HCT116 (cell line): ENCODE measurements around the gene MGA. TPM values are rescaled to one million over a fixed set of nuclear protein-coding genes. Genes with fewer than 3 reads are reported as not detected.

Experiments used
- ATAC-seq: fragments of 200-7000 bp; cut with Tn5 transposase; 2 replicates; pipeline ENCODE4 v1.9.1; 2020; ENCODE audit warnings: mild to moderate bottlenecking, moderate library complexity
- BruUV-seq: library from RNA; stranded (reverse); fragments of 400-500 nt; replicated peaks from 2 replicates; lab custom pipeline; 2021; lab: Mats Ljungman, UMichigan
- CTCF ChIA-PET: fragments of 300-600 bp; sonication (Branson Sonifier 250); formaldehyde crosslinking; loops from one replicate; lab custom pipeline; 2021; ENCODE audit warnings: antibody characterized with exemption; lab: Charles Lee
- POLR2A ChIA-PET: fragments of 300-600, 350-600 bp; sonication (Branson Sonifier 250); formaldehyde crosslinking; loops from one replicate; lab custom pipeline; 2021; ENCODE audit warnings: antibody characterized with exemption; lab: Charles Lee
- RAD21 ChIA-PET, 2 experiments: fragments of 300-600 bp; sonication (Branson Sonifier 250); formaldehyde crosslinking; loops; one replicate each; lab custom pipeline; 2023; ENCODE audit warnings: low total read pairs in 2 of 2; ENCODE audit not compliant: uncharacterized antibody in 2 of 2, unreplicated experiment in 2 of 2, low non-redundant PET in 1 of 2; lab: Charles Lee
- DNase-seq: peaks from one replicate; pipeline ENCODE4 v3.0.0-alpha.2; 2010; ENCODE audit warnings: low read depth, low spot score
- H2AFZ ChIP-seq: fragments of 200-600 bp; shearing (Covaris generic), sonication (generic); 2 replicates; pipeline ENCODE4 v1.6.1; 2017; ENCODE audit warnings: low read depth, mixed run types, mixed read lengths, antibody characterized with exemption, low read length; ENCODE audit not compliant: poor library complexity, severe bottlenecking
- H3K27ac ChIP-seq: 2 replicates; pipeline ENCODE4 v1.5.1; 2012; ENCODE audit warnings: low read depth, low read length
- H3K27me3 ChIP-seq: fragments of 200-600 bp; sonication (generic); 2 replicates; pipeline ENCODE4 v1.6.1; 2016; ENCODE audit warnings: mixed run types, low read length, mixed read lengths; ENCODE audit not compliant: insufficient read depth
- H3K36me3 ChIP-seq, 2 experiments: fragments of 200-500 bp in 1 of 2; fragments of 200-600 bp in 1 of 2; sonication (Bioruptor generic) in 1 of 2; sonication (generic) in 1 of 2; 2 replicates each; pipeline versions ENCODE4 v1.5.1 to v1.6.1; 2014 to 2016; ENCODE audit warnings: low read length in 2 of 2, inconsistent platforms in 1 of 2, mixed read lengths in 1 of 2, mixed run types in 1 of 2; ENCODE audit not compliant: insufficient read depth in 2 of 2, control insufficient read depth in 1 of 2
- H3K4me1 ChIP-seq, 2 experiments: fragments of 200-600 bp in 1 of 2; sonication (generic) in 1 of 2; 2 replicates each; pipeline versions ENCODE4 v1.5.1 to v1.6.1; 2012 to 2017; ENCODE audit warnings: low read length in 2 of 2, inconsistent platforms in 1 of 2, mild to moderate bottlenecking in 1 of 2, mixed read lengths in 1 of 2, mixed run types in 1 of 2, moderate library complexity in 1 of 2; ENCODE audit not compliant: insufficient read depth in 2 of 2, control insufficient read depth in 1 of 2
- H3K4me2 ChIP-seq: fragments of 200-600 bp; sonication (generic); 2 replicates; pipeline ENCODE4 v1.6.1; 2017; ENCODE audit warnings: mixed run types, low read length, mixed read lengths
- H3K4me3 ChIP-seq, 2 experiments: fragments of 200-600 bp in 1 of 2; sonication (generic) in 1 of 2; replicated peaks in 1 of 2; 2 replicates each; pipeline ENCODE4 v1.5.1; 2011 to 2016; ENCODE audit warnings: low read length in 2 of 2, control low read depth in 1 of 2, low read depth in 1 of 2, mild to moderate bottlenecking in 1 of 2, mixed read lengths in 1 of 2, mixed run types in 1 of 2
- H3K79me2 ChIP-seq: fragments of 200-600 bp; sonication (generic); 2 replicates; pipeline ENCODE4 v1.6.1; 2017; ENCODE audit warnings: mild to moderate bottlenecking, mixed run types, low read length, moderate library complexity, mixed read lengths; ENCODE audit not compliant: insufficient read depth
- H3K9ac ChIP-seq: fragments of 200-600 bp; sonication (generic); 2 replicates; pipeline ENCODE4 v1.6.1; 2016; ENCODE audit warnings: low read length, mixed read lengths
- H3K9me2 ChIP-seq: fragments of 200-600 bp; sonication (generic), shearing (Covaris generic); 2 replicates; pipeline ENCODE4 v1.6.1; 2017; ENCODE audit warnings: mixed run types, mild to moderate bottlenecking, moderate library complexity; ENCODE audit not compliant: insufficient read depth
- H3K9me3 ChIP-seq, 2 experiments: fragments of 200-500 bp in 1 of 2; fragments of 200-600 bp in 1 of 2; sonication (Bioruptor generic) in 1 of 2; sonication (generic) in 1 of 2; 2 replicates each; pipeline ENCODE4 v1.6.1; 2014 to 2017; ENCODE audit warnings: low read length in 2 of 2, mixed read lengths in 2 of 2, inconsistent platforms in 1 of 2, low read depth in 1 of 2, mild to moderate bottlenecking in 1 of 2, mixed run types in 1 of 2, moderate library complexity in 1 of 2; ENCODE audit not compliant: control insufficient read depth in 1 of 2, insufficient read depth in 1 of 2
- H4K20me1 ChIP-seq: fragments of 200-600 bp; sonication (generic), shearing (Covaris generic); 2 replicates; pipeline ENCODE4 v1.6.1; 2017; ENCODE audit warnings: mixed run types, mild to moderate bottlenecking, moderate library complexity; ENCODE audit not compliant: insufficient read depth
- EGR1 ChIP-seq: IDR thresholded peaks from 2 replicates; pipeline ENCODE4 v1.6.1; 2012; ENCODE audit warnings: low read depth
- FOSL1 ChIP-seq: IDR thresholded peaks from 2 replicates; pipeline ENCODE4 v1.6.1; 2012; ENCODE audit warnings: low read depth
- JUND ChIP-seq: IDR thresholded peaks from 2 replicates; pipeline ENCODE4 v1.6.1; 2012
- RAD21 ChIP-seq: IDR thresholded peaks from 2 replicates; pipeline ENCODE4 v1.6.1; 2012; ENCODE audit warnings: low read depth, mild to moderate bottlenecking
- SRF ChIP-seq: IDR thresholded peaks from 2 replicates; pipeline ENCODE4 v1.6.1; 2012; ENCODE audit warnings: low read depth
- ZNF274 ChIP-seq: fragments of 200-500 bp; sonication (Bioruptor generic); IDR thresholded peaks from 2 replicates; pipeline ENCODE4 v1.6.1; 2014; ENCODE audit warnings: mild to moderate bottlenecking, low read depth, low read length, inconsistent platforms
- intact Hi-C: fragments of 100-400 bp; cut with micrococcal nuclease; formaldehyde crosslinking; loops from 2 replicates; pipeline ENCODE4 v1.10.0; 2022
- total RNA-seq: library from RNA; stranded (reverse); gene quantifications from one replicate; pipeline ENCODE4 v1.2.1, GENCODE V29; 2021; ENCODE audit not compliant: unreplicated experiment

The MGA gene
- total RNA-seq, 1 experiment from 2014 or later, result 28.9 TPM

DNA sequence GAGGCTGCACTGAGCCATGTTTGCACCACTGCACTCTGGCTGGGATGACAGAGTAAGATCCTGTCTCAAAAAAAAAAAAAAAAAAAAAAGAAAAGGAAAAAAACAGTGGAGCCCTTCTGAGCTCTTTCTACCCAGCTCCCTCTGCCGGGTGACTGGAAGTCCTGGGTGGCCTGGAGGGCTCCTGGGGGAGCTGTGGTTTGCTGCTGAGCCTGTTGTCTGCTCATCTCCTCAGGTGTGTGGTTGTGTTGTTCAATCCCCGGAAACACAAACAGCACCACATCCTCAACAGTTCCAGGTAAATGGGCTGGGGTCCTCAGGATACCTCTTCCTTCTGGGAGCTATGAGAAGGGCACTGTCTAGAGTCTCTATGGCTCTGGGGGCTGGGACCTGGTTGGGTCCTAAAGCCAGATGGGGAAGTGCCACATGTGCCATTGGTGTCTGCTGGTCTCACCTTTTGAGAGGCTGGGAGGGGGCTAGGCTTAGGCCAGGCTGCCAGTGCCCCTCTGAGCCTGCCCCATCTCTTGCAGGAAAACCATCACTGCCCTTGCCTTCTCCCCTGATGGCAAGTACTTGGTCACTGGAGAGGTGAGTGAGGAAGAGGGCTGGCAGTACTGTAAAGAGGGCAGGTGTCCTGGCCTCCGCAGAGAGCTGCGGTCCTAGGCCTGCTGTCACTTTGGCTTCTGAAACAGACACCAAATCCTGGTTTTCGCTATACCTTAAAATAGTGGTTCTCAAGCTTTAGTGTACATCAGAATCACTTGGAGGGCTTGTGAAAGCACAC is 150.6 kb downstream of the MGA start:
- ATAC-seq (peak; percentile 20), DNase-seq (no peak)
- POLR2A ChIA-PET, result interaction anchor here (1.1 to 2.5 kb wide), 3 partner anchors 37 to 253 kb away, joined by 3 to 12 read pairs (median 5); partner anchors contain the start of gene MAPKBP1
- H3K4me3 ChIP-seq, result no peak overlapping the region
- H3K9me3 ChIP-seq, result no peaks in the 10 kb centered on the region
- peaks cover 0 to 6% of the 10 kb centered on the region in 2 experiments; a peak in 1 of 4 replicates for H3K36me3 ChIP-seq
- H3K27me3 ChIP-seq, result no peaks in the 10 kb centered on the region
- H3K4me2 ChIP-seq, result no peak overlapping the region
- TF ChIP-seq RAD21 (no peak), ZNF274 (no peak), EGR1 (no peak), FOSL1 (no peak), SRF (no peak), JUND (no peak)
- RAD21 ChIA-PET, result interaction anchor here (0.7 to 2.5 kb wide), 5 partner anchors 34 to 345 kb away, joined by 3 to 15 read pairs (median 5); partner anchors contain the start of gene MAPKBP1 (in 2 of the 2)
- H3K4me1 ChIP-seq, result peaks cover 12 to 20% of the 10 kb centered on the region in 2 experiments; a peak in 3 of 4 replicates
- H4K20me1 ChIP-seq, result no peaks in the 10 kb centered on the region
- intact Hi-C loops, result loop anchor here (1.0 to 2.0 kb wide), 6 partner anchors 39 to 346 kb away; no protein-coding TSS in a partner anchor
- no peaks in the 10 kb centered on the region for H3K9me2 ChIP-seq
- no TSS peak for BruUV-seq
- H3K27ac ChIP-seq, result no peak overlapping the region
- CTCF ChIA-PET, result interaction anchor here (0.7 to 5.7 kb wide), 9 partner anchors 22 to 433 kb away, joined by 3 to 125 read pairs (median 4); partner anchors contain the start of gene MAPKBP1
- no peak overlapping the region for H3K9ac ChIP-seq
- H3K79me2 ChIP-seq, result no peaks in the 10 kb centered on the region
- no peak overlapping the region for H2AFZ ChIP-seq
